Neural cell (in vitro differentiated cells): ENCODE data around the gene SLC16A2. TPM values are rescaled to one million over a fixed set of nuclear protein-coding genes. Genes with fewer than 3 reads are reported as not detected.

ENCODE experiments used
- H2AFZ ChIP-seq: fragments of 200-600, 300-800 bp; sonication (generic), shearing (Covaris generic); 2 replicates; pipeline ENCODE4 v1.6.0; 2014; ENCODE audit warnings: low read depth, mild to moderate bottlenecking, antibody characterized with exemption, low read length, moderate library complexity
- H3F3A ChIP-seq: fragments of 200-600 bp; shearing (Covaris generic); 2 replicates; pipeline ENCODE4 v1.6.1; 2016; ENCODE audit warnings: mild to moderate bottlenecking, moderate library complexity, mixed read lengths, antibody characterized with exemption, low read length; ENCODE audit not compliant: insufficient read depth, poor library complexity, severe bottlenecking
- H3K27ac ChIP-seq: fragments of 200-600, 300-800 bp; sonication (generic), shearing (Covaris generic); 2 replicates; pipeline ENCODE4 v1.5.1; 2014; ENCODE audit warnings: mild to moderate bottlenecking, low read length, moderate library complexity
- H3K27me3 ChIP-seq: fragments of 300-800, 200-600 bp; sonication (generic), shearing (Covaris generic); 2 replicates; pipeline ENCODE4 v1.6.0; 2014; ENCODE audit warnings: mild to moderate bottlenecking, low read depth, low read length, moderate library complexity; ENCODE audit not compliant: insufficient read depth
- H3K36me3 ChIP-seq: fragments of 300-800, 200-600 bp; sonication (generic), shearing (Covaris generic); 2 replicates; pipeline ENCODE4 v1.5.1; 2014; ENCODE audit warnings: mild to moderate bottlenecking, antibody characterized with exemption, low read length, moderate library complexity; ENCODE audit not compliant: insufficient read depth
- H3K4me2 ChIP-seq: fragments of 300-800, 200-600 bp; sonication (generic), shearing (Covaris generic); 2 replicates; pipeline ENCODE4 v1.6.0; 2014; ENCODE audit warnings: mild to moderate bottlenecking, low read length
- H3K4me3 ChIP-seq: fragments of 300-800, 200-600 bp; sonication (generic), shearing (Covaris generic); 2 replicates; pipeline ENCODE4 v1.5.1; 2014; ENCODE audit warnings: mild to moderate bottlenecking, low read length, moderate library complexity
- H3K79me2 ChIP-seq: fragments of 200-600 bp; shearing (Covaris generic); replicated peaks from 2 replicates; pipeline ENCODE4 v1.6.0; 2014; ENCODE audit warnings: mild to moderate bottlenecking, low read length, moderate library complexity; ENCODE audit not compliant: insufficient read depth
- H3K9ac ChIP-seq: fragments of 300-800, 200-600 bp; sonication (generic), shearing (Covaris generic); 2 replicates; pipeline ENCODE4 v1.6.1; 2016; ENCODE audit warnings: mild to moderate bottlenecking, low read length, mixed read lengths
- H3K9me2 ChIP-seq: fragments of 200-600 bp; shearing (Covaris generic); 2 replicates; pipeline ENCODE4 v1.6.1; 2016; ENCODE audit warnings: mild to moderate bottlenecking, low read length, mixed read lengths; ENCODE audit not compliant: insufficient read depth
- H3K9me3 ChIP-seq: fragments of 200-600, 300-800 bp; sonication (generic), shearing (Covaris generic); 2 replicates; pipeline ENCODE4 v1.6.1; 2016; ENCODE audit warnings: mild to moderate bottlenecking, mixed run types, low read length, moderate library complexity, mixed read lengths
- H4K20me1 ChIP-seq: fragments of 200-600 bp; shearing (Covaris generic); 2 replicates; pipeline ENCODE4 v1.6.1; 2016; ENCODE audit warnings: mild to moderate bottlenecking, mixed run types; ENCODE audit not compliant: insufficient read depth
- EP300 ChIP-seq: fragments of 450-650 bp; conservative IDR thresholded peaks from 2 replicates; pipeline ENCODE4 v1.6.1; 2014; ENCODE audit warnings: antibody characterized with exemption, mild to moderate bottlenecking, moderate library complexity; ENCODE audit not compliant: poor library complexity, severe bottlenecking
- EZH2 ChIP-seq: fragments of 200-600, 300-800 bp; shearing (Covaris generic), sonication (generic); IDR thresholded peaks from 2 replicates; pipeline ENCODE4 v1.6.1; 2014; ENCODE audit warnings: antibody characterized with exemption, low read length, borderline replicate concordance, mild to moderate bottlenecking; ENCODE audit not compliant: insufficient read depth, poor library complexity, severe bottlenecking
- MXI1 ChIP-seq: fragments of 450-650 bp; conservative IDR thresholded peaks from 2 replicates; pipeline ENCODE4 v1.6.1; 2014; ENCODE audit warnings: antibody characterized with exemption, mild to moderate bottlenecking; ENCODE audit not compliant: poor library complexity, severe bottlenecking
- POLR2AphosphoS5 ChIP-seq: IDR thresholded peaks from 2 replicates; pipeline ENCODE4 v1.6.1; 2012
- RAD21 ChIP-seq: fragments of 450-650 bp; conservative IDR thresholded peaks from 2 replicates; pipeline ENCODE4 v1.6.1; 2014; ENCODE audit warnings: antibody characterized with exemption, mild to moderate bottlenecking, moderate library complexity
- SMC3 ChIP-seq: fragments of 450-650 bp; conservative IDR thresholded peaks from 2 replicates; pipeline ENCODE4 v1.6.1; 2014; ENCODE audit warnings: antibody characterized with exemption, mild to moderate bottlenecking, moderate library complexity; ENCODE audit not compliant: poor library complexity
- TAF1 ChIP-seq: IDR thresholded peaks from 2 replicates; pipeline ENCODE4 v1.6.1; 2012; ENCODE audit warnings: low read depth
- polyA plus RNA-seq: library from polyadenylated mRNA; depleted of rRNA; stranded (reverse); fragments of >200 nt; gene quantifications from 2 replicates; pipeline ENCODE4 v1.2.3, GENCODE V29; 2014
- TF ChIP-seq, protein P1 (sequence below): IDR thresholded peaks from 2 replicates; pipeline ENCODE4 v1.6.1; 2012; ENCODE audit warnings: borderline replicate concordance
- TF ChIP-seq, protein P2 (sequence below): fragments of 450-650 bp; IDR thresholded peaks from 2 replicates; pipeline ENCODE4 v1.5.1; 2014; ENCODE audit warnings: antibody characterized with exemption, mild to moderate bottlenecking, moderate library complexity; ENCODE audit not compliant: poor library complexity, severe bottlenecking

Gene SLC16A2
- polyA plus RNA-seq, 1 donor from 2014 or later = 14.5 TPM

DNA sequence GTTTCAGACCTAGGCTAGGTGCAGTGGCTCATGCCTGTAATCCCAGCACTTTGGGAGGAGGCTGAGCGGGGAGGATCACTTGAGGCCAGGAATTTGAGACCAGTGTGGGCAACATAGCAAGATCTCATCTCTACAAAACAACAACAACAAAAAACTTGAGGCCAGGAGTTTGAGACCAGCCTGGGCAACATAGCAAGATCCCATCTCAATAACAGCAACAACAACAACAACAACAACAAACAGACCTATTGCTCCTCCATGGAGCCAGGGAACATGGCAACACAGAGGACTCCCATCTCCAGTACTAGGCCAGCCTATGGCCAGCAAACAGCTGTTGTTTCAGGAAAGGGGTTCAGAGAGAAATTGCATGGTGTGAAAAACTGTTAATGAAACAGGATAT lies 43.4 kb downstream of the SLC16A2 start:
- H3K79me2 ChIP-seq = no peaks in the 10 kb centered on the region
- H3K27ac ChIP-seq = no peak overlapping the region
- no peak overlapping the region for H2AFZ ChIP-seq
- no peak overlapping the region for H3K9ac ChIP-seq
- H3K4me2 ChIP-seq = no peak overlapping the region
- no peak overlapping the region for H3K4me3 ChIP-seq
- no peaks in the 10 kb centered on the region for H3K9me2 ChIP-seq
- H3K27me3 ChIP-seq = no peaks in the 10 kb centered on the region
- no peaks in the 10 kb centered on the region for H3F3A ChIP-seq
- no peaks in the 10 kb centered on the region for H4K20me1 ChIP-seq
- no peak for TF ChIP-seq EZH2
- TF ChIP-seq TAF1 = no peak
- no peak for TF ChIP-seq MXI1
- TF ChIP-seq, protein P1, sequence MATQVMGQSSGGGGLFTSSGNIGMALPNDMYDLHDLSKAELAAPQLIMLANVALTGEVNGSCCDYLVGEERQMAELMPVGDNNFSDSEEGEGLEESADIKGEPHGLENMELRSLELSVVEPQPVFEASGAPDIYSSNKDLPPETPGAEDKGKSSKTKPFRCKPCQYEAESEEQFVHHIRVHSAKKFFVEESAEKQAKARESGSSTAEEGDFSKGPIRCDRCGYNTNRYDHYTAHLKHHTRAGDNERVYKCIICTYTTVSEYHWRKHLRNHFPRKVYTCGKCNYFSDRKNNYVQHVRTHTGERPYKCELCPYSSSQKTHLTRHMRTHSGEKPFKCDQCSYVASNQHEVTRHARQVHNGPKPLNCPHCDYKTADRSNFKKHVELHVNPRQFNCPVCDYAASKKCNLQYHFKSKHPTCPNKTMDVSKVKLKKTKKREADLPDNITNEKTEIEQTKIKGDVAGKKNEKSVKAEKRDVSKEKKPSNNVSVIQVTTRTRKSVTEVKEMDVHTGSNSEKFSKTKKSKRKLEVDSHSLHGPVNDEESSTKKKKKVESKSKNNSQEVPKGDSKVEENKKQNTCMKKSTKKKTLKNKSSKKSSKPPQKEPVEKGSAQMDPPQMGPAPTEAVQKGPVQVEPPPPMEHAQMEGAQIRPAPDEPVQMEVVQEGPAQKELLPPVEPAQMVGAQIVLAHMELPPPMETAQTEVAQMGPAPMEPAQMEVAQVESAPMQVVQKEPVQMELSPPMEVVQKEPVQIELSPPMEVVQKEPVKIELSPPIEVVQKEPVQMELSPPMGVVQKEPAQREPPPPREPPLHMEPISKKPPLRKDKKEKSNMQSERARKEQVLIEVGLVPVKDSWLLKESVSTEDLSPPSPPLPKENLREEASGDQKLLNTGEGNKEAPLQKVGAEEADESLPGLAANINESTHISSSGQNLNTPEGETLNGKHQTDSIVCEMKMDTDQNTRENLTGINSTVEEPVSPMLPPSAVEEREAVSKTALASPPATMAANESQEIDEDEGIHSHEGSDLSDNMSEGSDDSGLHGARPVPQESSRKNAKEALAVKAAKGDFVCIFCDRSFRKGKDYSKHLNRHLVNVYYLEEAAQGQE = no peak
- TF ChIP-seq RAD21 = no peak
- TF ChIP-seq EP300 = no peak
- no peak for TF ChIP-seq POLR2AphosphoS5
- no peak for TF ChIP-seq SMC3
- TF ChIP-seq, protein P2, sequence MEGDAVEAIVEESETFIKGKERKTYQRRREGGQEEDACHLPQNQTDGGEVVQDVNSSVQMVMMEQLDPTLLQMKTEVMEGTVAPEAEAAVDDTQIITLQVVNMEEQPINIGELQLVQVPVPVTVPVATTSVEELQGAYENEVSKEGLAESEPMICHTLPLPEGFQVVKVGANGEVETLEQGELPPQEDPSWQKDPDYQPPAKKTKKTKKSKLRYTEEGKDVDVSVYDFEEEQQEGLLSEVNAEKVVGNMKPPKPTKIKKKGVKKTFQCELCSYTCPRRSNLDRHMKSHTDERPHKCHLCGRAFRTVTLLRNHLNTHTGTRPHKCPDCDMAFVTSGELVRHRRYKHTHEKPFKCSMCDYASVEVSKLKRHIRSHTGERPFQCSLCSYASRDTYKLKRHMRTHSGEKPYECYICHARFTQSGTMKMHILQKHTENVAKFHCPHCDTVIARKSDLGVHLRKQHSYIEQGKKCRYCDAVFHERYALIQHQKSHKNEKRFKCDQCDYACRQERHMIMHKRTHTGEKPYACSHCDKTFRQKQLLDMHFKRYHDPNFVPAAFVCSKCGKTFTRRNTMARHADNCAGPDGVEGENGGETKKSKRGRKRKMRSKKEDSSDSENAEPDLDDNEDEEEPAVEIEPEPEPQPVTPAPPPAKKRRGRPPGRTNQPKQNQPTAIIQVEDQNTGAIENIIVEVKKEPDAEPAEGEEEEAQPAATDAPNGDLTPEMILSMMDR = no peak
- H3K9me3 ChIP-seq = no peaks in the 10 kb centered on the region
- H3K36me3 ChIP-seq = no peaks in the 10 kb centered on the region

DNA sequence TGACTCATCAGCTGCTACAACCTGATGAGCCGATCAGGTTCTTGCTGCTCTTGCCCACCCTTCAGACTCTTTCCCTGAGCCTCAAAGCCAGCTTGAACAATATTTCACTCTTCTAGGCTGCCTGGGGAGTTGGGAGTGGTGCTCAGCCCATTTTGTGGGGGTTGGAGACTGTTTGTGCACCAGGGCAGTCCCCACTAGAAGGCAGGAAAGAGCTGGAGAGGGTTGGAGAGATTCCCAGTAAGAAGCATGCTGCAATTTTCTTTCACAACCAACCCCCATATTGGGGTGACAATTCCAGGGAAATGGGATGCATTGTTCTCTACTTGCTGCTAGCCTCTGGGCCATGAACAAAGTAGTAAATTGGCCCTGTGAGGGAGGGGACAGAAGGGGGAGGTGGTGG lies 44.1 kb downstream of the SLC16A2 start:
- no peaks in the 10 kb centered on the region for H4K20me1 ChIP-seq
- H3K79me2 ChIP-seq = no peaks in the 10 kb centered on the region
- no peaks in the 10 kb centered on the region for H3K27me3 ChIP-seq
- no peak overlapping the region for H3K4me3 ChIP-seq
- H3K4me2 ChIP-seq = no peak overlapping the region
- TF ChIP-seq RAD21 (no peak), EZH2 (no peak), MXI1 (no peak), POLR2AphosphoS5 (no peak)
- TF ChIP-seq, protein P1 = no peak
- TF ChIP-seq, protein P2 = no peak
- no peak overlapping the region for H3K27ac ChIP-seq
- H2AFZ ChIP-seq = no peak overlapping the region
- H3F3A ChIP-seq = no peaks in the 10 kb centered on the region
- no peaks in the 10 kb centered on the region for H3K36me3 ChIP-seq
- no peak overlapping the region for H3K9ac ChIP-seq
- H3K9me2 ChIP-seq = no peaks in the 10 kb centered on the region
- H3K9me3 ChIP-seq = no peaks in the 10 kb centered on the region
